Endothelial cell of umbilical vein (primary cell): ENCODE data around the gene UQCRC1.

ENCODE experiments used
- EZH2 ChIP-seq: IDR thresholded peaks from 2 replicates; pipeline ENCODE4 v1.6.1; 2012; ENCODE audit warnings: borderline replicate concordance, low read depth, mild to moderate bottlenecking, moderate library complexity, low read length, inconsistent platforms; ENCODE audit not compliant: severe bottlenecking
- FOS ChIP-seq: IDR thresholded peaks from 2 replicates; pipeline ENCODE4 v1.6.1; 2011; ENCODE audit warnings: mild to moderate bottlenecking, low read length, moderate library complexity, borderline replicate concordance; ENCODE audit not compliant: insufficient read depth
- POLR2A ChIP-seq: IDR thresholded peaks from 2 replicates; pipeline ENCODE4 v1.6.1; 2012; ENCODE audit warnings: low read depth, mild to moderate bottlenecking, control low read depth, low read length
- POLR2AphosphoS5 ChIP-seq: IDR thresholded peaks from 2 replicates; pipeline ENCODE4 v1.6.1; 2012; ENCODE audit warnings: low read depth, mild to moderate bottlenecking, control low read depth, low read length, moderate library complexity; ENCODE audit not compliant: insufficient read depth
- TF ChIP-seq, protein P1 (sequence below), 2 donors: IDR thresholded peaks; 1 replicate in 1 of 2; 2 replicates in 1 of 2; pipeline ENCODE4 v1.5.1; 2011; ENCODE audit warnings: low read length in 2 of 2, mild to moderate bottlenecking in 2 of 2, moderate library complexity in 2 of 2, control low read depth in 1 of 2, inconsistent platforms in 1 of 2, low read depth in 1 of 2; ENCODE audit not compliant: insufficient read depth in 1 of 2; ENCODE audit errors: extremely low read depth in 1 of 2

DNA sequence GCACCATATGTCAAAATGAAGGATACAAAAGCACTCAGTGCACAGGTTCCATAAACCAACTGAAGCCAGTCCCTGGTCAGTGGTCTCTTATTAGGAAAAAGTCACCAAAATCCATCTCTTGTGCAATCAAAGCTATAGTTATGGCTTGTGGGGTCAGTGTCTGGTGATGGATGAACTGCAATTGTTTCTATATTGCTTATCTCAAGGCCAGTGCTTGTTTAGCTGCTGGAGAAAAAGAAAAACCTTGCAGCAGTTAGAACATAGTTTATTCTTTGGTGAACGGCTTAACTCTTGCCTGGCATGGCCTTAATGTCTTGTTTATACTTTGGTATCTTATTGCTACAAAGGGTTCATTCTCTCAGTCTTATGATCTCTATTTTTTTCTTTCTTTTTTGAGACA is 2.9 kb upstream of the UQCRC1 start:
- TF ChIP-seq, protein P1, sequence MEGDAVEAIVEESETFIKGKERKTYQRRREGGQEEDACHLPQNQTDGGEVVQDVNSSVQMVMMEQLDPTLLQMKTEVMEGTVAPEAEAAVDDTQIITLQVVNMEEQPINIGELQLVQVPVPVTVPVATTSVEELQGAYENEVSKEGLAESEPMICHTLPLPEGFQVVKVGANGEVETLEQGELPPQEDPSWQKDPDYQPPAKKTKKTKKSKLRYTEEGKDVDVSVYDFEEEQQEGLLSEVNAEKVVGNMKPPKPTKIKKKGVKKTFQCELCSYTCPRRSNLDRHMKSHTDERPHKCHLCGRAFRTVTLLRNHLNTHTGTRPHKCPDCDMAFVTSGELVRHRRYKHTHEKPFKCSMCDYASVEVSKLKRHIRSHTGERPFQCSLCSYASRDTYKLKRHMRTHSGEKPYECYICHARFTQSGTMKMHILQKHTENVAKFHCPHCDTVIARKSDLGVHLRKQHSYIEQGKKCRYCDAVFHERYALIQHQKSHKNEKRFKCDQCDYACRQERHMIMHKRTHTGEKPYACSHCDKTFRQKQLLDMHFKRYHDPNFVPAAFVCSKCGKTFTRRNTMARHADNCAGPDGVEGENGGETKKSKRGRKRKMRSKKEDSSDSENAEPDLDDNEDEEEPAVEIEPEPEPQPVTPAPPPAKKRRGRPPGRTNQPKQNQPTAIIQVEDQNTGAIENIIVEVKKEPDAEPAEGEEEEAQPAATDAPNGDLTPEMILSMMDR (IDR thresholded peaks at IDR 0.05; ENCODE audit: extremely low read depth in 1 of 2, insufficient read depth in 1 of 2, low read depth in 1 of 2, low read length in 2 of 2), result no peak
- TF ChIP-seq EZH2 (no peak), POLR2A (no peak), POLR2AphosphoS5 (no peak), FOS (no peak)
